Measurements from ENCODE around the gene RGS7.

Gene RGS7

GRCh38 chr1:240947438-240948224 is 409.4 kb downstream of the RGS7 start:
- no peak for TF ChIP-seq CTCF (IDR thresholded peaks at IDR 0.05; ENCODE audit: low read depth, low read length)
- Histone ChIP-seq H3K27me3 (ENCODE audit: insufficient read depth, low read depth, severe bottlenecking) (no peaks in the 10 kb centered on the region), H3K9me3 (ENCODE audit: severe bottlenecking) (no peaks in the 10 kb centered on the region), H3K27ac (no peak overlapping the region), H3K36me3 (no peaks in the 10 kb centered on the region), H3K4me3 (ENCODE audit: low read depth, low read length) (no peak overlapping the region)
- no peak for DNase-seq

DNA sequence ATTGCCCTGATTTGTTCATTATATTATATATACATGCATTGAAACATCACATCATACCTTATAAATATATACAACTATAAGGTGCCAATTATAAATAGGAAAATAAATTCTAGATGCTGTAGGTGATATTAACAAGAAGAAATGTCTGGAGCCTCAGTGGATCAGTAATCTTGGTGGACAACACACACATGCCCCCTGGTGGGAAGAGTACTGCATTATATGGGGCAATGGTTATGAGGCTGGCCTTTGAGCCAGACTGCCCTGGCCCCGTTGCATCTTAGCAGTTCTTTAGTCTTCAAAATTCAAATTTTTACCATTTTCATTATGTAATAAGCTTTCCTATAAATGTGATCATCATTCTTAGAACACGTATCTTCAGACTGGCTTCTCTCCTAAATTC is 410.1 kb downstream of the RGS7 start:
- TF ChIP-seq CTCF (IDR thresholded peaks at IDR 0.05; ENCODE audit: low read depth, low read length): peak; percentile 77
- Histone ChIP-seq H3K4me3 (ENCODE audit: low read depth, low read length) (no peak overlapping the region), H3K36me3 (no peaks in the 10 kb centered on the region), H3K27me3 (ENCODE audit: insufficient read depth, low read depth, severe bottlenecking) (no peaks in the 10 kb centered on the region), H3K27ac (no peak overlapping the region), H3K9me3 (ENCODE audit: severe bottlenecking) (no peaks in the 10 kb centered on the region)
- peak; percentile 74 for DNase-seq

- no peak for TF ChIP-seq CTCF (IDR thresholded peaks at IDR 0.05; ENCODE audit: low read depth, low read length)
- DNase-seq: no peak
- Histone ChIP-seq H3K9me3 (ENCODE audit: severe bottlenecking) (no peaks in the 10 kb centered on the region), H3K4me3 (ENCODE audit: low read depth, low read length) (no peak overlapping the region), H3K36me3 (no peaks in the 10 kb centered on the region), H3K27me3 (ENCODE audit: insufficient read depth, low read depth, severe bottlenecking) (no peaks in the 10 kb centered on the region), H3K27ac (no peak overlapping the region)
Measured at GRCh38 chr1:240942901-240943300, 414.1 kb downstream of the RGS7 start.

DNA sequence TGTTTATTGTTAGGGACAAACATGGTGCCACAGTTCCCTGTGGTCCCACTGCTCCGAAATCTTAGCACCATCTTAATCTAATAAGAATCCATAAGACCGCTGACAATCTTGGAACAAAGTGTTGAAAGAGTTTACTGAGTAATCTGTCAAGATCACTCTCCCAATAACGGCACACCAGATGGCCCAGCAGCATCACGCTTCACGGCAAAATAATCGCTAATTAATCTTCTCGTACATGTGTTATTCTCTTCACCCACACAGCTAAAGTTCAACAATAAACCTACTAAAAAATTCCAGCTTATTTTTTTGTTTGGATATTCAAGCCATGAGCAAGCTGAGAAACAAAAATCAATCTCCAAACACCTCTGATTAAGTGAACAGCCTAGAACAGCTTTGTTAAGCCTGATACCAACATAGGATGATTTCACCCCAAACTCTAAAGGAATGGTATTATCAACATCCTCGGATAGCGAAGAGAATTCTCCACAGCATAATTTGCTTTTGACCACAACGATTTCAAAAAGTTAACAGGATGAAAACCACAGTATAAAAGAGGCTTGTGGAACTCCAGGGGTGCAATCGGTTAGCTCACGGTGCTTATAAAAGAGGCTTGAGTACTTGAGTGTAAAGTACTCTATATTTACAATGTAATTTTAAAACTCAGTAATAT is 415.2 kb downstream of the RGS7 start:
- TF ChIP-seq CTCF (IDR thresholded peaks at IDR 0.05; ENCODE audit: low read depth, low read length): no peak
- DNase-seq: peak; percentile 70
- H3K27me3 ChIP-seq (ENCODE audit: insufficient read depth, low read depth, severe bottlenecking): no peaks in the 10 kb centered on the region
- H3K9me3 ChIP-seq (ENCODE audit: severe bottlenecking): peaks cover 9% of the 10 kb centered on the region
- peak overlapping the region; percentile 13 for H3K27ac ChIP-seq
- no peaks in the 10 kb centered on the region for H3K36me3 ChIP-seq
- no peak overlapping the region; the same call in 1 of the 2 replicates for H3K4me3 ChIP-seq (ENCODE audit: low read depth, low read length)

GRCh38 chr1:240936911-240937668 is 419.9 kb downstream of the RGS7 start:
- H3K27me3 ChIP-seq (ENCODE audit: insufficient read depth, low read depth, severe bottlenecking): no peaks in the 10 kb centered on the region
- DNase-seq: no peak
- no peaks in the 10 kb centered on the region for H3K36me3 ChIP-seq
- no peak for TF ChIP-seq CTCF (IDR thresholded peaks at IDR 0.05; ENCODE audit: low read depth, low read length)
- H3K4me3 ChIP-seq (ENCODE audit: low read depth, low read length): no peak overlapping the region
- H3K9me3 ChIP-seq (ENCODE audit: severe bottlenecking): peaks cover 13% of the 10 kb centered on the region
- H3K27ac ChIP-seq: no peak overlapping the region

All from WERI-Rb-1 (cell line).